RWPE1 (cell line): Measurements from ENCODE around the gene SAMD4B.

Experiments
- CTCF ChIA-PET: fragments of 350-600 bp; sonication (Branson Sonifier 250); formaldehyde crosslinking; extraction: SDS; loops from one replicate; lab custom pipeline; 2021; lab: Yijun Ruan, JAX
- POLR2A ChIA-PET: fragments of 400-600 bp; formaldehyde crosslinking; extraction: SDS; loops from one replicate; lab custom pipeline; 2020; ENCODE audit warnings: antibody characterized with exemption; ENCODE audit not compliant: low non-redundant PET; lab: Yijun Ruan, JAX
- DNase-seq: peaks from one replicate; pipeline ENCODE4 v3.0.0; 2012; ENCODE audit warnings: low spot score
- H3K27ac ChIP-seq: fragments of 450-650 bp; 2 replicates; pipeline ENCODE4 v1.5.1; 2017
- CTCF ChIP-seq: fragments of 450-650 bp; conservative IDR thresholded peaks from 2 replicates; pipeline ENCODE4 v1.5.1; 2017; ENCODE audit warnings: low read depth, mild to moderate bottlenecking

SAMD4B gene

DNA sequence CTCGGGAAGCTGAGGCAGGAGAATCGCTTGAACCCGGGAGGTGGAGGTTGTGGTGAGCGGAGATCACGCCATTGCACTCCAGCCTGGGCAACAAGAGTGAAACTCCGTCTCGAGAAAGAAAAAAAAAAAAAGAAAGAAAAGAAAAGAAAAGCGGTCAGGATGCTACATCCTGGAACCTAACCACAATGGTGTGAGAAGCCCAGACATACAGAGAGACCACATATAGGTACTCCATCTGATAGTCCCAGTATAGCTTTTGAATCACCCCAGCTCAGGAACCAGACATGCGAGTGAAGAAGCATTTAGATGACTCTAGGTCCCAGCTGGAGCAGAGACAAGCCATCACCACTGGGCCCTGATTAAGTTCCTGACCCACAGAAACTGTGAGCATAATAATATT lies 42.8 kb upstream of the SAMD4B start:
- TF ChIP-seq CTCF = no peak
- DNase-seq = no peak
- CTCF ChIA-PET = no interaction called here
- H3K27ac ChIP-seq = no peak overlapping the region
- POLR2A ChIA-PET = no interaction called here

DNA sequence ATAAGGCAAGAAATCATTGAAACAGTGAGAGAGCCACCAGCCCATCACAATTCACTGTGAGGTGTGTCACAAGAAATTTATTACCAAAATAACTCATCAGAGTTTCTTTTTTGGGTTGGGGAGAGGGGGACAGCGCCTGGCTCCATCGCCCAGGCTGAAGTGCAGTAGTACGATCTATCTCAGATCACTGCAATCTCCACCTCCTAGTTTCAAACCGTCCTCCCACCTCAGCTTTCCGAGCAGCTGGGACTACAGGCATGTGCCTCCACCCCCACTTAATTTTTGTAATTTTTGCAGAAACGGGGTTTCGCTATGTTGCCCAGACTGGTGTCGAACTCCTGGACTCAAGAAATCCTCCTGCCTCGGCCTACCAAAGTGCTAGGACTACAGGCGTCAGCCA lies 42.4 kb upstream of the SAMD4B start:
- no peak for DNase-seq
- no peak overlapping the region for H3K27ac ChIP-seq
- POLR2A ChIA-PET = no interaction called here
- CTCF ChIA-PET = no interaction called here
- TF ChIP-seq CTCF = no peak

- POLR2A ChIA-PET = no interaction called here
- no peak for DNase-seq
Observed at GRCh38 chr19:39301021-39301420, 41.2 kb upstream of the SAMD4B start.

DNA sequence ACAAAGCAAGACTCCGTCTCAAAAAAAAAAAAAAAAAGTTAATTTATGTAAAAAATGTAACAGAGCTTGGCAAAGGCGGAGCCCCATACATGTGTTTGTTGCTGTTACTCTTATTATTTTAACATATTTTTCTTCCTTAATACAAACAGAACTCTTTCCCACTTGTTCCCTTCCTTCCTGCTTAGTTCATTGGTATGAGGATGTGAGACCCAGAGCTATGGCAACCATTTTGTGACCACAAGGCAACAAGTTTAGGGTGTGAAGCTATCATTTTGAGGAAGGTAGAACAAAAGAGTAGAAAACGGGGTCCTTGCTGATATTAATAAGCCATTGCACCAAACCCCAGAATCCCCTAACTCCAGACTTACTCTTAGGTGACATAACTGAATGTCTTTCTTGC lies 40.7 kb upstream of the SAMD4B start:
- ChIA-PET POLR2A (no interaction called here), CTCF (interaction anchor here (0.6 to 0.7 kb wide), 2 partner anchors 75 to 156 kb away, joined by 3 read pairs; no protein-coding TSS in a partner anchor)
- TF ChIP-seq CTCF = no peak
- DNase-seq = no peak
- no peak overlapping the region for H3K27ac ChIP-seq

More at GRCh38 chr19:39301021-39301420, 41.2 kb upstream of the SAMD4B start:
- no peak for TF ChIP-seq CTCF
- CTCF ChIA-PET = no interaction called here
- H3K27ac ChIP-seq = no peak overlapping the region

GRCh38 chr19:39303373-39304184 lies 38.6 kb upstream of the SAMD4B start:
- no peak for TF ChIP-seq CTCF
- ChIA-PET POLR2A (interaction anchor here (0.6 kb wide), 1 partner anchor 9 kb away, joined by 3 read pairs; no protein-coding TSS in a partner anchor), CTCF (interaction anchor here (0.7 kb wide), 1 partner anchor 51 kb away, joined by 4 read pairs; no protein-coding TSS in a partner anchor)
- H3K27ac ChIP-seq = no peak overlapping the region
- no peak for DNase-seq

DNA sequence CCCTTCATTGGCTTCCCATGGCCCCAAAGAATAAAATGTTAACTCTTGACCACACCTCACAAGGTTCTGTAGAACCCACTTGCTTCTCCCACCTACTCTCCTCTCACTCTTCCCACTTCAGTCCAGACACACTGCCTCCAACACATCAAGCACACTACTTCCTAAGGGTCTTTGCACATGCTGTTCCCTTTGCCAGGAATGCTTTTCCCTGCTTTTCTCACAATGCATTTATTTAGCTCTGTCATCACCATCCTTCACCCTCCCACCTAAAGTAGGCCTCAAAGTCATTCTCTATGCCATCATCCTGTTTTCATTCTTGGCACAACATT lies 38.1 kb upstream of the SAMD4B start:
- no peak overlapping the region for H3K27ac ChIP-seq
- ChIA-PET CTCF (no interaction called here), POLR2A (no interaction called here)
- DNase-seq = no peak
- TF ChIP-seq CTCF = no peak
